Skin of body (tissue), 2 donors: ENCODE data around the gene FBN3. TPM values are rescaled to one million over a fixed set of nuclear protein-coding genes. Genes with fewer than 3 reads are reported as not detected.

ENCODE experiments used
- DNase-seq: peaks from one replicate; lab custom pipeline; 2025; lab: John Stamatoyannopoulos, UW
- total RNA-seq: library from RNA; depleted of rRNA; stranded (reverse); fragments of >200 nt; gene quantifications from one replicate; pipeline ENCODE4 v1.2.3, GENCODE V29; 2014

FBN3 gene
- total RNA-seq, 1 donor from 2014 or later: 6.9 TPM

- DNase-seq: no peak
Measured at GRCh38 chr19:8148410-8149260, 757 bp downstream of the FBN3 start.

DNA sequence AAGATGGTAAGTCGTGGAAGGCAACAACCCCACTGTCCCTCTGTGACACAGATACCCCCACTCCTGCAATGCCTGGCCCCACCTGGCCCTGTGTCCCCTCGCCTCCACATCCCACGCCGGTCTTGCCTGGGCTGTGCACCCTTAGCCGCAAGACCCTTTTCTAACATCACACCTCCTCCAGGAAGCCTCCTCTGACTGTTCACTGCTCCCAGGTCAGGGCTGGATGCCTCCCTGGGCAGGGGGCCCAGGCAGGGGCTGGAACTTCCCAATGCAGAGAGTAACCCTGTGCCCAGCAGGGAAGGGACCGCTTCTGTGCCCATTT lies 1.3 kb downstream of the FBN3 start:
- DNase-seq: no peak

DNA sequence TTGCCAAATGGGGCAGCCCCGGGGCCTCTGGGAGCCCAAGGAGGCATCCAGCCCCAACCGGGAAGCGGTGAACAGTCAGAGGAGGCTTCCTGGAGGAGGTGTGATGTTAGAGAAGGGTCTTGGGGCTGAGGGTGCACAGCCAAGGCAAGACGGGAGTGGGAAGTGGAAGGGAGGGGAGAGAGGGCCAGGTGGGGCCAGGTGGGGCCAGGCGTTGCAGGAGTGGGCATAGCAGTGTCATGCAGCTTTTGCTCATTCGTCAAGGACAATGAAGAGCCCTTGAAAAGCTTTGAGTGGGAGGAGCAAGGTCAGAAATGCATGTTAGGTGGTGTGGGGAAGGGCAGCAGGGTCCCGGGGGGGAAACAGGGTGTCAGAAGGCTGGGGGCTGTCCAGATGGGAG lies 1.8 kb downstream of the FBN3 start:
- DNase-seq: no peak

DNA sequence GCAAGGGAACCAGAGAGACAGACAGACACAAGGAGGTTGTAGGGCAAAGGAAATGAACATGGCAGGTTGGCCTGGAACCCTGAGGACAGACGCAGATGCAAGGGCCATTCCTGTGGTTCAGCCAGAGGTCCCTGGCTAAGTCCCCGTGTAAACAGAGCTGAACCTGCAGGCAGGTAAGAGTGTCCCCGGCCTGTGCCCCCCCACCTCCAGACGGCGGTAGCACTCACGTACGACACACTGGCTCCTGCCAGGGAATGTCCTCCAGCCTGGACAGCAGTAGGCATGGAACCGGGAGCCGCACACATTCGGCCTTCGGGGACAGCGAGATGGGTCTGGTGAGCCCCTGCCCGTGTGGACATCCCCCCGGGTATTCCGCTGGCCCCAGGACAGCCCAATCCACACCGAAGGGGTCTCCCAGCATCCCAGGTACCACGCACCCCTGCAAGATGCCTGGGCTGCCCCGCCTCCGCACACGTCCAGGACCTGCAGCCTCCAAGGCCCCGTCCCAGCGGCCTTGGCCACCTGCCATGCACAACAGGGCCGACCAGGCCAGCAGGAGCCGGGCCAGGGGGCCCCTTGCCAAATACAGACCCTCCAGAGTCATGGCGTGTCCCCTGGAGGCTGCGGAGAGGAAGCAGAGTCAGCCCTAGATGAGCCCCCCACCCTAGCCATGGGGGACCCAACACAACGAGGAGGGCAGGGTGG lies 2.4 kb downstream of the FBN3 start:
- DNase-seq: no peak

- no peak for DNase-seq
Measured at GRCh38 chr19:8144273-8144995, 5.0 kb downstream of the FBN3 start.

DNA sequence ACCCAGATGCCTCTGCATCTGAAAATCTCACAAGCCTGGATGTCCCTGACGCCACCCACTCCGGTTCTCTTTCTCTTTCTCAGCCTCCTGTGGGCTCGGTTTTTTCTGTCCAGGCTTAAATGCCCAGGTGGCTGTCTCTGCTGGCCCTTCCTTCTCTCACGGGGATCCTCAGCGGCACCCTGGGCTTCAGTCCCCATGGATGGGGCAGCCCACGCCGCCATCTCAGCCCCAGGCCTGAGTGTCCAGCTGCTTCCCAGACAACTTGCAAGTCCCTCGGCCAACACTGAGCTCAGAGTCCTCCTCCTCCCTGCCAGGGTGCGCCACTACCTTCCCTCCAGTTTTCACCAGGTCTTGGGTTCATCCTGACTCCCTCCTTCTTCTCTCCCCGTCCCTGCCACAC lies 6.4 kb downstream of the FBN3 start:
- no peak for DNase-seq

GRCh38 chr19:8142513-8142900 lies 6.9 kb downstream of the FBN3 start:
- no peak for DNase-seq

DNA sequence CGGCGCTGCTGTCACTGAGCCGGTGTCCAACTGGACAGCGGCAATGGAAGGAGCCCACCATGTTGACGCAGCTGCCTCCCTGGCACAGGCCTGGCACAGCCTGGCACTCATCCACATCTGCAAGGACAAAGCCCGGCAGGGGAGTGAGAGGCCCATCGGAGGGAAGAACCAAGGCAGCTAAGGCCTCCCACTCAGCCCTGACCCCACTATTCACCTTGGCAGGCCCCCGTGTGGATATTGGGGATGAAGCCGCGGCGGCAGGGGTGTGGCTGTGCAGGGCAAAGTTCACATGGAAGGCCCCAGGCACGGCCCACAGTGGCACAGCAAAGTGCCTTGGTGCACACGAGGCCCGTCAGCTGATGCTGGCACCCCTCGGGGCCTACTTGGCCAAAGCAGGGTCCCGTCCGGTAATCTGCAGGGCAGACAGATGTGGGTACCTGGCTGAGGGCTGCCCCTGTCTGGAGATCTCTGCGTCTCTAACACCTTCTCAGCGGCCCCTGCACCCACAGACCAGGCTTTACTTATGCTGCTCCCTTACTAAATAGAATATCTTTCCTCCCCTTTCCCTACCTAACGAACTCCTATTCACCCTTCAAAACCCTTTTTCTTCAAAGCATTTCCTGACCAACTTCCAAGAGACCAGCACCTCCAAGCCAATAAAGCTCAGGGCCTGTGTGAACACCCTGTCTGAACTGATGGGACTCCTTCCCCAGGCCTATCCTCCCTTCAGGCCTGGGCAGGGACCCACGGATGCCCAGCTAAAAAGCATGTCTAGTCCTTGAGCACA lies 7.5 kb downstream of the FBN3 start:
- DNase-seq: no peak

- DNase-seq: no peak
Measured at GRCh38 chr19:8138201-8138600, 11.2 kb downstream of the FBN3 start.

GRCh38 chr19:8137425-8137824 lies 12.0 kb downstream of the FBN3 start:
- no peak for DNase-seq

GRCh38 chr19:8135946-8136618 lies 13.3 kb downstream of the FBN3 start:
- no peak for DNase-seq

DNA sequence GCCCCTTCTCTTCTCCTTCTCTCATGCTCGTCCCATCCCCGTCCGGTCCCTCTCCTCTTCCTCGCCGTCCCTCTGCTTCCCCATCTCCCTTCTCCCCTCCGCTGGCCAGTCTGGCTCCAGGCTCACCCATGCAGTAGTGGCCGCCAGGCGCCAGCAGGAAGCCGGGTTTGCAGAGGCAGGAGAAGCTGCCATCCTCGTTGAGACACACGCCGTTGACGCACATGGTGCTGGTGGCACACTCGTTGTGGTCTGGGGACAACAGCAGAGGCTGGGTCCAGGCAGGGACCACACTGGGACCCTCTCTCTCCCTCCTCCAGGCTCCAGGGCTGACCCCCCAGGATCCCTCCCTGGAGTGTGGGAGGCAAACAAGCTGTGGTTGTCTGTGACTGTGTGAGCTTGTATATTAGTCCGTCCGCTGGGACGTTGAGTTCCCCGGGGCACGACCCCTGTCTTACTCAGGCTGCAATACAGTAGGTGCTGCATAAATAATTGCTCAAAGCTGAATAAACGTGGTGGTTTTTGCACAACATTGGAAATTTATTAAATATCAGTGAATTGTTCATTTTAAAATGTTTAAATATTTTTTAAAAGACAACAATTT lies 16.4 kb downstream of the FBN3 start:
- DNase-seq: no peak

DNA sequence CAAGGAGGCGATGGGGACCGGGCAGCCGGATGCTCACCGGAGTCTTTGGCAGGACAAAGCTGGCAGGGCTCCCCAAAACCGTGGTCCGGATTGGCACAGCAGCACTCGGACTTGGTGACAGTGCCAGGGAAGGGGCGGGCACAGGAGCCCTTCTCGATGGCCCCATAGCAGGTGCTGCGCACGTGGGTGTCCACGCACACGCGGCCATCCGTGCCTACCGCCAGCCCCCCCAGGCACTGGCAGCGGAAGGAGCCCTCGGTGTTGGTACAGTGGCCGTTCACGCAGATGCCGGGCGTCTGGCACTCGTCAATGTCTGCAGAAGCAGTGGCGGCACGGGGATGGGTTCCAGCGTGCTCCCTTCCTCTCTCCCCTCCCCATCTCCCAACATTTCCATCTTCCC lies 17.9 kb downstream of the FBN3 start:
- DNase-seq: no peak

GRCh38 chr19:8129061-8129618 lies 20.3 kb downstream of the FBN3 start:
- DNase-seq: no peak

GRCh38 chr19:8128551-8128950 lies 20.8 kb downstream of the FBN3 start:
- no peak for DNase-seq

DNA sequence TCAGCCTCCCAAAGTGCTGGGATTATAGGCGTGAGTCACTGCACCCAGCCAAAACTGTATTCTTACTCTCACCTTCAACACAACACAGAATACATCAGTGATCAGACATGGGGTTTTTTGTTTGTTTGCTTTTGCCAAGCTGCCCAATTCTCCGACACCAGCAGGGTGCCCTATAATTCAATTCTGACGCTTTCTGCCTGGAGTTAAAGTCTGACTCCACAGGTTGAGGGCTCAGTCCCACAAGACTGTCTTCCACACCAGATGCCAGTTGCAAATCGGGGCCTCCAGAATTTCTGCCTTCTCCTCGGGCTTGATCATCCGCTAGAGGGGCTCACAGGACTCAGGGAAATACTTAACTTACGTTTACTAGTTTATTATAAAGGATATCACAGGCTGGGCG lies 22.1 kb downstream of the FBN3 start:
- DNase-seq: no peak

GRCh38 chr19:8126511-8126910 lies 22.9 kb downstream of the FBN3 start:
- no peak for DNase-seq

GRCh38 chr19:8126008-8126407 lies 23.4 kb downstream of the FBN3 start:
- DNase-seq: no peak

GRCh38 chr19:8123683-8124082 lies 25.7 kb downstream of the FBN3 start:
- no peak for DNase-seq
